ENCODE measurements around the gene FLACC1.

FLACC1 gene

DNA sequence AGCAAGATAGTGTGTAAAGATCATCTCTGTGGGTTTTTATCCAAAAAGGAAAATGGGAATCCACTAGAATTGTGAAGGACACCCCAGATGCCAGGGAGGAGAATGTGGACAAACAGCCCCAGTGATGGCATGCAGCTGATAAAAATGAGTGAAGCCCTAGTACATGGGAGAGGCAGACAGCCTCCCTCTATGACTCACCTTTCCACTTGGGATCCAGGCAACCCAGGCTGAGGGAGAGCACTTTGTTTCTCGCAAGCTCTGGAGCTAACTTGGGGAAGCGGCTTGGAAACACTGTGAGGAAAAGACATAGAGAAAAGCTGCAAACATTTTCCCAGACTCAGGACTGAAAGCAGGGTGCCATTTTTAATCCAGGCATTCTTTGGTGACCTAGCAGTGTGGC, 5.3 kb upstream of the FLACC1 start:
- TF ChIP-seq, protein P1, sequence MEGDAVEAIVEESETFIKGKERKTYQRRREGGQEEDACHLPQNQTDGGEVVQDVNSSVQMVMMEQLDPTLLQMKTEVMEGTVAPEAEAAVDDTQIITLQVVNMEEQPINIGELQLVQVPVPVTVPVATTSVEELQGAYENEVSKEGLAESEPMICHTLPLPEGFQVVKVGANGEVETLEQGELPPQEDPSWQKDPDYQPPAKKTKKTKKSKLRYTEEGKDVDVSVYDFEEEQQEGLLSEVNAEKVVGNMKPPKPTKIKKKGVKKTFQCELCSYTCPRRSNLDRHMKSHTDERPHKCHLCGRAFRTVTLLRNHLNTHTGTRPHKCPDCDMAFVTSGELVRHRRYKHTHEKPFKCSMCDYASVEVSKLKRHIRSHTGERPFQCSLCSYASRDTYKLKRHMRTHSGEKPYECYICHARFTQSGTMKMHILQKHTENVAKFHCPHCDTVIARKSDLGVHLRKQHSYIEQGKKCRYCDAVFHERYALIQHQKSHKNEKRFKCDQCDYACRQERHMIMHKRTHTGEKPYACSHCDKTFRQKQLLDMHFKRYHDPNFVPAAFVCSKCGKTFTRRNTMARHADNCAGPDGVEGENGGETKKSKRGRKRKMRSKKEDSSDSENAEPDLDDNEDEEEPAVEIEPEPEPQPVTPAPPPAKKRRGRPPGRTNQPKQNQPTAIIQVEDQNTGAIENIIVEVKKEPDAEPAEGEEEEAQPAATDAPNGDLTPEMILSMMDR (conservative IDR thresholded peaks at IDR 0.05), result no peak
- TF ChIP-seq ZFX (IDR thresholded peaks at IDR 0.05), result no peak
- H3K27ac ChIP-seq, result no peak overlapping the region

DNA sequence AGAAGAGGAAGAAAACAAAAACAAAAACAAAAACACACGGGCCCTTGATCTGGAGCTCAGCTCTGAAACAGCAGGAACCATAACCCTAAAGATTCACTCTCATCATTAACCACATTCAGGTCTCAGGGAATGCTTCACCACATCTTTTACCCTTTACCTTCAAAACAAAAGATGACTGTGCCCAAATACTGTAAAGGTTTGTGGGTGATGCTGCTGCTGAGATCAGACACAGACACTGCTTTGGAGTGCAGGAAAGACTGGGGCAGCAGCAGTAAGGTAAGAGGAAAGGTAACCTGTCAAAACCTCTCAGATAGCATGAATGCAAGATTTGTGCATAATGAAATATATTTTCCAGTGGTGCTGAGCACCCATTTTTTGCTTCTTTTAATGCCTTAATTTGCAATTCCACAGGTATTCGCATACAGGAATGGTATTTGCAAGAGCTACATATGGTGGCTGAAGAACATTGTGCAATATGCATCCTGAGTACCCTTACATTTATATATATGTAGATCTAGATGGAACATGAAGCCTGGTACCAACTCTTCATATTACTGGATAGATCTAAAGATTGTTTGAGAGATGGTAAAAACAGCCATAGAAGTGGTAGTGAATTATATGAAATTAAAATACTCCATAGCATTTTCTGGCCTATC, 4.1 kb upstream of the FLACC1 start:
- H3K27ac ChIP-seq, result no peak overlapping the region
- TF ChIP-seq, protein P1 (conservative IDR thresholded peaks at IDR 0.05), result no peak
- no peak for TF ChIP-seq ZFX (IDR thresholded peaks at IDR 0.05)

DNA sequence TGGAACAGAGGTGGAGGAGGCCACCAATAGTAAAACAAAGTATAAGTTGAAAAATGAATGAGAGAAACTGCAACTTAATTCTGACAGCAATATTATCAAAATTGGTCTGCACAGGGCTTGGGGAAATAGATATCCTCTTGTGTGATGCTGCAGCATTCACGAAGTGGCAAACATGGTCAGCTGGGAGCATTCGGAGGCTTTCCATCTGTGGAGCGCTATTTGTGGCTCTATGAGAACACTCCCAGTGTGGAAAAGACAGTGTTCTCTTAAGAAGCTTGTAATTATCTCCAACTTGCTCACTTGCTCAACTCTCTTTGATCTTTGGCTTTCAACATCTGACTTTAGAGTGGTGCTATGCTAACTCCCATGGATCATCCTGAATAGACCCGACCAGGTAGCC, 3.1 kb upstream of the FLACC1 start:
- TF ChIP-seq ZFX (IDR thresholded peaks at IDR 0.05), result no peak
- TF ChIP-seq, protein P1 (conservative IDR thresholded peaks at IDR 0.05), result no peak
- no peak overlapping the region for H3K27ac ChIP-seq

DNA sequence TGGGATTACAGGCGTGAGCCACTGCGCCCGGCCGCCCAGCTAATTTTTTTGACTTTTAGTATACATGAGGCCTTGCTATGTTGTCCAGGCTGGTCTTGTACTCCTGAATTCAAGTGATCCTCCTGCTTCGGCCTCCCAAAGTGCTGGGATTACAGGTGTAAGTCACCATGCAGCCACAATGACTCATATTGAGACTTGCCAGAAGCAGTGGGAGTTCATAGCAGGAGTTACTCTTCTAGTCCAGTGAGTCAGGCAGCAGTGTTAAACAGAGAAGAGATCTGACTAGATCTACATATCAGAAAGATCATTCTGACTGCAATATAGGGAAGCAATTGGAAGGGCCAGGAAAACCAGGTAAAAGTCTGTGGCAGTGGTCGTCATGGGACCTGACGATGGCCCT, 1.5 kb upstream of the FLACC1 start:
- H3K27ac ChIP-seq, result no peak overlapping the region
- TF ChIP-seq ZFX (IDR thresholded peaks at IDR 0.05), result no peak
- TF ChIP-seq, protein P1 (conservative IDR thresholded peaks at IDR 0.05), result no peak

DNA sequence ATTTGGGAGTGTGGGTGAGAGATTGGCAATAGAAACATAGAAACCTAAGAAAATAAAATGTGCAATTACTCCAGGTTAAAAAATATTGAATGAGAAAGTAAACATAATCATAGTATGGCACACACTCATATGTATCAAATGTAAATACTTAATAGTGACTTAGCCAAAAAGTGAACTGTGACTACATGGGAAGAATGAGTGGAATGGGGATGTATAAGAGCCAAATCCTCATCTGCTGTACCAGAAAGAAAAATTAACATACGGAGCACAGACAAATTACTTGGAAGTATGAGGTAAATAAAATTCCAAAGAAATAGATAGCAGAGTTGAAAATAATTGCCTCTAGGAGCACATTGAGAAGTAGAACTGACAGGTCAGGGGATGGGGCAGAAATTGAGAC, 4.0 kb downstream of the FLACC1 start:
- TF ChIP-seq ZFX (IDR thresholded peaks at IDR 0.05), result no peak
- TF ChIP-seq, protein P1 (conservative IDR thresholded peaks at IDR 0.05), result no peak
- no peak overlapping the region for H3K27ac ChIP-seq

DNA sequence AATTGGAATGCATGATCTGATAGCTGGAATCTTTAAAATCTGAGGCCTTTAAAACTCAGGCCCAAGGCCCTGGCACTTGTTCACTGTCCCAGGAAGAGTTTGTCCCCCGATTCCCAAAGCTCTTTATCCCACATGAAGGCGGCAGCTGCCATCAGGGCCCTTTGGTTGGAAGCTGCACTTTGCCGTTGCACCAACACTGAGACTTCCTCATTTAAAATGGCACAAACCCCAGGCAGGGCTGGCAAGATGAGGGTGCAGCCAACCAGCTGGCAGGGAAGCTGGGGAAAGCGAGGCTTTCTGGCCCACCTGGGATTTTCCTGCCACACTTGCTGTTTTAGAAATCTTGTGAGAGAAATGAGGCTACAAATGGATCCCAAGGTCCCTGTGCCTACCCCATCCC, 6.3 kb downstream of the FLACC1 start:
- TF ChIP-seq, protein P1 (conservative IDR thresholded peaks at IDR 0.05), result no peak
- no peak for TF ChIP-seq ZFX (IDR thresholded peaks at IDR 0.05)
- no peak overlapping the region for H3K27ac ChIP-seq

DNA sequence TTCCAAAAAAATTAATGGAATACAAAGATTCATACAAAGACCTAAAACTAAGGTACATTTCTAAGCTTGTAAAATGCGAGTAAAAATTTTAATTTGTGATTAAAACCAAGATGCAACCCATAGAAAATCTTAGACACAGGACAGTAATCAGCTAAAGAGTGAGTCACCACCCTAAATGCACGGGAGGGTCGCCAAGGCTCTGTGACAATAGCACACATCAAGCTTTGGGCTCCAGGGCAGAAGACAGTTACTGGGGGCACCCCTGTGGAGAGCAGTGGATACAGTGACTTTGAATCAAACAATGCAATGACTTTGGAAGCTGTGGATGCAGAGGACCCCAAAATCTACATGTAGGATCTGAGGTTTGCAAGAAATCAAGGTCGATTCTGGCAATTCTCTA, 7.5 kb downstream of the FLACC1 start:
- TF ChIP-seq, protein P1 (conservative IDR thresholded peaks at IDR 0.05), result no peak
- no peak for TF ChIP-seq ZFX (IDR thresholded peaks at IDR 0.05)
- H3K27ac ChIP-seq, result no peak overlapping the region
